HG03159 (cell line): ENCODE measurements around the gene URB1.
A peak's percentile ranks its signal among the peaks of the same experiment; 100 is the strongest.
"Not testable (repeated sequence)": the region's sequence is repeated elsewhere in the genome, so short reads cannot be mapped to it uniquely, and the experiment has no call there.

Experiments
- ATAC-seq: cut with Tn5 transposase; IDR thresholded peaks from one replicate; pipeline ENCODE4 v1.9.1; 2021; ENCODE audit warnings: mild to moderate bottlenecking, moderate library complexity; ENCODE audit not compliant: unreplicated experiment

The URB1 gene

DNA sequence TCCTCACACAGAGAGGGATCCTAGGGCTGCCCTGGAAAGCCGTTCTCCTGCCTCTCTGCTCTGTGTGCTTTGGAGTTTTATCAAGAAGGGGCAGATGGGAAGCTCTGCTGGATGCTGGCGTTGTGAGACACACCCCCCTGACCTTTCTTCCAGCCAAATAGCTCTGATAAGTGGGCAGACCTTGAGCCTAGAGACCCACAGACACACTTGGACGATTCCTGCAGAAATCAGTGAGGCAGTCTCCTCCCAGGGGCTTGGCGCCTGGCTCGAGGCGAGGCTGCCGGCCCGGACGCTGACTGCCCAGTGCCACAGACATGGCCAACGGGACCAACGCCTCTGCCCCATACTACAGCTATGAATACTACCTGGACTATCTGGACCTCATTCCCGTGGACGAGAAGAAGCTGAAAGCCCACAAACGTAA, 94.1 kb downstream of the URB1 start, which contains the start of gene MRAP:
Gene MRAP, plus strand, starts transcription at position 198 of the 424 bp plus-strand sequence. Its CDS starts 117 bp downstream, at position 315.
- ATAC-seq = no peak

DNA sequence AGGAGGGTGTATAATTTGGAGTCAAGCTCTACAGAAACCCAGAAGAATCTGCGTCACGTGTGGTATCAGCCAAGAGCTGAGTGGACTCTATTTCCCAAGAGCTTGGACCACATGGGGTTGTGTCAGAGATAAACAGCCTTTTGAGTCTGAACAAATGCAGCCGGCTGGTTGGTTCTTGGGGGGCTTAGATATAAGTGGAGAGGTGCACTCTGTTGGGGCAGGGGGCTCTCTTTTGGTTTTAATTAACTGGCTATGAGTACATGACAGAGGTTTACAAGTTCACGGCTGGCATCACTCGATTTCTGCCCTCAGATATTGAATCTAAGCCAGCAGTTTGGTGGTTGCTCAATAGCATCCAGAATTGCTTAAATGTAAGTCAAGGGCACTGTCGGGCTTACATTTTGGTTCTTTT, 94.7 kb downstream of the URB1 start:
- ATAC-seq = no peak

GRCh38 chr21:32297449-32297848, 95.4 kb downstream of the URB1 start:
- no peak for ATAC-seq

- no peak for ATAC-seq
These were observed 107.3 kb downstream of the URB1 start for GRCh38 chr21:32285476-32285875.

DNA sequence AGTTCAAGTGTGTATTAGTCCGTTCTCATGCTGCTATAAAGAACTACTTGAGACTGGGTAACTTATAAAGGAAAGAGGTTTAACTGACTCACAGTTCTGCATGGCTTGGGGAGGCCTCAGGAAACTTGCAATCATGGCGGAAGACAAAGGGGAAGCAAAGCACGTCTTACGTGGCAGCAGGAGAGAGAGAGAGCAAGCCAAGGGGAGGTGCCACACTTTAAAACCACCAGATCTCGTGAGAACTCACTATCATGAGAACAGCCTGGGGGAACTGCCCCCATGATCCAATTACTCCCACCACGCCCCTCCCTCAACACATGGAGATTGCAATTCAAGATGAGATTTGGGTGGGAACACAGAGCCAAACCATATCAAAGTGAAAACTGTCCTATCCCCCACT, 109.8 kb downstream of the URB1 start:
- no peak for ATAC-seq

- no peak for ATAC-seq
These were observed 111.3 kb downstream of the URB1 start for GRCh38 chr21:32281531-32281930.

DNA sequence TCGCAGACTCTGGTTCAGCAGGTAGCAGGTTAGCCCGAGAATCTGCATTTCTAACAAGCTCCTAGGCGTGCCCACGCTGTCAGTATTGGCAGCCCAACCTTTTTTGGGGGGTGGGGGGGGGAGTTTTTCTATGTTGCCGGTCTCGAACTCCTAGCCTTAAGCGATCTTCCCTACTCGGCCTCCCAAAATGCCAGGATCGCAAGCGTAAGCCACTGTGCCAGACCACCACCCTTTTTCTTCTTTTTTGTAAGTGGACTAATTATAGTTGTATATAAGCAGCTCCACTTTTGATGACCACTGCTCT, 113.5 kb downstream of the URB1 start:
- no peak for ATAC-seq

GRCh38 chr21:32278518-32279376, 114.1 kb downstream of the URB1 start, which contains the start of gene MIS18A:
Gene MIS18A (minus strand): TSS chr21:32279049. CDS start chr21:32279014, 35 bp downstream.
- ATAC-seq = peak; percentile 94

DNA sequence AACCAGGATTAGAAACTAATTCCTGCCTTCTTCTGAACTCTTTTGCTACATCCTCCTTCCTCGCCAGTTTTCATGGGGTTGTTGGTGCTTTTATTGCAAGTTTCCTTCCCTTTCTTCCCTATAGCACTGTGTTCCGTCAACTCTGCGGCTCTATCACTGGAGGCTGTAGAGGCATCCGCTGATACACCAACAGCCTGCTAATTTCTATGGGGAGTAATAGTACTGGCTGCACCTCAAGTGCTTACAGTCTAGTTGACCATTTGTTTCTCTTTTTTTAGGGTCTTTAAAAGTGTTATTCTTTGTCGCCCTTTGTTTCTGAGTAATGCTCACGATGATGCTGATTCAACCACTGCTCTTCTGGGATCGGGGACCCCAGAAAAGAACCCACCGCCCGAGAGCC, 114.7 kb downstream of the URB1 start:
- no peak for ATAC-seq

- no peak for ATAC-seq
These were observed 116.1 kb downstream of the URB1 start for GRCh38 chr21:32276671-32277070.

DNA sequence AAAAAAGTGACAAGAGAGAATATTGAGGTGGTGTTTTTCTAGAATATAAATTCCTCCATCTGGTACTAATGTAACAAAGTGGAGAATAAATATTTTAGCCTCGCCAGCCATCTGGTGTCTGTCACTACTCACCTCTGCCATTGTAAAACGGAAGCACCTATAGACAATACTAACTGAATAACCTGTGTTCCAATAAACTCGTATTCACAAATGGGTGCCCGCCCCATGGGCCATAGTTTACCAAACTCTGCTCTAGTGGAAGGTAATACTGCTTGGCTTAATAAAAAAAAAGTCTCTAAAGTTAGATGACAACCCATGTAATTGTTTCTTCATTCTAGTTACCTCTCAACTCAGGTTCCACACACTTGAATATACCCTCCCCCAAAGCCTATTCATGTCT, 122.1 kb downstream of the URB1 start:
- ATAC-seq = no peak

GRCh38 chr21:32265321-32265720, 127.5 kb downstream of the URB1 start:
- not testable (repeated sequence) for ATAC-seq

DNA sequence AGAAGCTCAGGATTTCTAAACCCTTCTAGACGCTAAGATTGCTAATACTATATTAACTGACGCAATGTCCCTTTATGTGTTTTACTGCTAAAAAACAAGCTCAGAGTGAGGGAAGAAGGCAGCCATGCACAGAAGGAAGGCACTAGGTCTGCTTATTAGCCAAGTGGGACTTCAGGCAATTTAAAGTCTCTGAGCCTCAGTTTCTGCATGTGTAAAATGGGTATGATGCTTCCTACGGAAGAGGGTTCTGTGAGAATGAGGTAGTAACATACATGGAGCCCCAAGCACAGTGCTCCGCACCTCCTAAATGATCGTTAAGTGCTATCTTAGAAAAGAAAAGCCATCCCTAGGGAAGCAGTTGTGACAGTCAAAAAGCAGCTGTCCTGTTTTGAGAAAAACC, 130.9 kb downstream of the URB1 start:
- no peak for ATAC-seq
